H1 (cell line): ENCODE measurements around the gene ADGRF1. TPM values are rescaled to one million over a fixed set of nuclear protein-coding genes. Genes with fewer than 3 reads are reported as not detected.

Experiments
- CTCF ChIA-PET: fragments of 300-600 bp; sonication (Branson Sonifier 250); formaldehyde crosslinking; loops from one replicate; lab custom pipeline; 2021; ENCODE audit not compliant: partially characterized antibody; lab: Charles Lee
- POLR2A ChIA-PET: fragments of 300-600 bp; sonication (Branson Sonifier 250); formaldehyde crosslinking; loops from one replicate; lab custom pipeline; 2021; ENCODE audit warnings: inconsistent platforms; ENCODE audit not compliant: partially characterized antibody; lab: Charles Lee
- DNase-seq, 2 experiments: peaks; one replicate each; pipeline versions ENCODE4 v3.0.0 to v3.0.0-alpha.2; 2010 to 2022; ENCODE audit warnings: low spot score in 2 of 2, low read depth in 1 of 2, mixed read lengths in 1 of 2
- FAIRE-seq: peaks from 2 replicates; lab custom pipeline; 2011; peaks lifted over from hg19 to GRCh38; lab: Jason Lieb, UNC
- H2AFZ ChIP-seq: 2 replicates; pipeline ENCODE4 v1.8.1; 2012; ENCODE audit warnings: low read length, inconsistent platforms
- H2AK5ac ChIP-seq: 2 replicates; pipeline ENCODE4 v1.6.1; 2013; ENCODE audit warnings: low read depth, low read length
- H2BK120ac ChIP-seq: replicated peaks from 2 replicates; pipeline ENCODE3; 2013; ENCODE audit warnings: low read depth, low read length, inconsistent platforms
- H2BK12ac ChIP-seq: 2 replicates; pipeline ENCODE4 v1.6.1; 2013; ENCODE audit warnings: low read depth, low read length
- H2BK15ac ChIP-seq: 2 replicates; pipeline ENCODE4 v1.6.1; 2013; ENCODE audit warnings: low read length
- H2BK20ac ChIP-seq: 2 replicates; pipeline ENCODE4 v1.6.1; 2013; ENCODE audit warnings: low read length
- H2BK5ac ChIP-seq: 2 replicates; pipeline ENCODE4 v1.6.1; 2013; ENCODE audit warnings: low read depth, low read length
- H3K14ac ChIP-seq: 2 replicates; pipeline ENCODE4 v1.6.1; 2013; ENCODE audit warnings: inconsistent platforms; ENCODE audit not compliant: insufficient read length
- H3K18ac ChIP-seq: 2 replicates; pipeline ENCODE4 v1.6.1; 2013; ENCODE audit warnings: low read length; ENCODE audit errors: extremely low read depth
- H3K23ac ChIP-seq: 2 replicates; pipeline ENCODE4 v1.6.1; 2013; ENCODE audit warnings: inconsistent platforms; ENCODE audit not compliant: insufficient read length
- H3K23me2 ChIP-seq: 2 replicates; pipeline ENCODE4 v1.6.1; 2013; ENCODE audit warnings: low read depth, low read length
- H3K27ac ChIP-seq: 2 replicates; pipeline ENCODE4 v1.6.1; 2011; ENCODE audit warnings: low read depth, low read length, inconsistent platforms
- H3K27me3 ChIP-seq, 4 experiments: replicated peaks in 1 of 4; 1 replicate in 1 of 4; 2 replicates in 3 of 4; pipeline versions ENCODE4 v1.6.1 to v1.8.1; 2011 to 2013; ENCODE audit warnings: low read length in 3 of 4, mild to moderate bottlenecking in 3 of 4, inconsistent platforms in 2 of 4, mixed read lengths in 2 of 4, moderate library complexity in 1 of 4; ENCODE audit not compliant: control insufficient read depth in 3 of 4, insufficient read depth in 3 of 4; ENCODE audit errors: extremely low read depth in 1 of 4
- H3K36me3 ChIP-seq, 4 experiments: 2 replicates each; pipeline versions ENCODE4 v1.6.1 to v1.8.1; 2011 to 2013; ENCODE audit warnings: mild to moderate bottlenecking in 4 of 4, low read length in 3 of 4, moderate library complexity in 2 of 4, control low read depth in 1 of 4, inconsistent platforms in 1 of 4; ENCODE audit not compliant: insufficient read depth in 4 of 4, control insufficient read depth in 2 of 4
- H3K4ac ChIP-seq: replicated peaks from 2 replicates; pipeline ENCODE3; 2013; ENCODE audit warnings: low read length, low read depth, mixed read lengths, inconsistent platforms; ENCODE audit not compliant: insufficient read length
- H3K4me1 ChIP-seq, 4 experiments: replicated peaks in 1 of 4; 1 replicate in 1 of 4; 2 replicates in 3 of 4; pipeline versions ENCODE4 v1.6.1 to v1.8.1; 2011 to 2013; ENCODE audit warnings: low read length in 3 of 4, inconsistent platforms in 2 of 4, mixed read lengths in 1 of 4; ENCODE audit not compliant: insufficient read depth in 4 of 4, control insufficient read depth in 3 of 4
- H3K4me2 ChIP-seq, 2 experiments: 2 replicates each; pipeline versions ENCODE4 v1.6.1 to v1.8.1; 2011 to 2013; ENCODE audit warnings: low read depth in 2 of 2, low read length in 2 of 2, control low read depth in 1 of 2, inconsistent platforms in 1 of 2, mild to moderate bottlenecking in 1 of 2; ENCODE audit not compliant: insufficient read depth in 1 of 2
- H3K4me3 ChIP-seq, 4 experiments: fragments of 200-600, 300-600 bp in 1 of 4; sonication (generic), shearing (Covaris generic), sonication (Bioruptor Twin) in 1 of 4; 2 replicates each; pipeline versions ENCODE4 v1.5.1 to v1.8.1; 2011 to 2016; ENCODE audit warnings: low read length in 4 of 4, low read depth in 3 of 4, control low read depth in 2 of 4, inconsistent platforms in 2 of 4, mild to moderate bottlenecking in 2 of 4, mixed read lengths in 1 of 4, moderate library complexity in 1 of 4; ENCODE audit not compliant: insufficient read depth in 2 of 4; ENCODE audit errors: extremely low read depth in 1 of 4
- H3K56ac ChIP-seq: replicated peaks from 2 replicates; pipeline ENCODE3; 2013; ENCODE audit warnings: low read depth, mild to moderate bottlenecking, mixed read lengths, low read length, inconsistent platforms; ENCODE audit not compliant: insufficient read length
- H3K79me1 ChIP-seq: 2 replicates; pipeline ENCODE4 v1.6.1; 2013; ENCODE audit warnings: low read depth, low read length, control low read depth
- H3K79me2 ChIP-seq, 2 experiments: 2 replicates each; pipeline versions ENCODE4 v1.6.1 to v1.8.1; 2012 to 2013; ENCODE audit warnings: low read length in 2 of 2, mild to moderate bottlenecking in 2 of 2, inconsistent platforms in 1 of 2; ENCODE audit not compliant: insufficient read depth in 2 of 2, control insufficient read depth in 1 of 2
- H3K9ac ChIP-seq, 4 experiments: replicated peaks in 1 of 4; 1 replicate in 1 of 4; 2 replicates in 3 of 4; pipeline versions ENCODE4 v1.6.1 to v1.8.1; 2011 to 2013; ENCODE audit warnings: low read depth in 3 of 4, low read length in 3 of 4, control low read depth in 2 of 4, mild to moderate bottlenecking in 2 of 4, moderate library complexity in 2 of 4, inconsistent platforms in 1 of 4; ENCODE audit errors: extremely low read depth in 1 of 4
- H3K9me3 ChIP-seq, 2 experiments: 2 replicates each; pipeline versions ENCODE4 v1.6.1 to v1.8.1; 2012 to 2013; ENCODE audit warnings: mild to moderate bottlenecking in 2 of 2, moderate library complexity in 2 of 2, control low read depth in 1 of 2, inconsistent platforms in 1 of 2, low read depth in 1 of 2, low read length in 1 of 2, mixed read lengths in 1 of 2; ENCODE audit not compliant: insufficient read depth in 2 of 2
- H4K20me1 ChIP-seq, 2 experiments: replicated peaks in 1 of 2; 2 replicates each; pipeline versions ENCODE3 to v1.8.1; 2011 to 2013; ENCODE audit warnings: inconsistent platforms in 2 of 2, low read length in 2 of 2, mild to moderate bottlenecking in 1 of 2; ENCODE audit not compliant: insufficient read depth in 2 of 2, control insufficient read depth in 1 of 2
- H4K5ac ChIP-seq: 2 replicates; pipeline ENCODE4 v1.6.1; 2013; ENCODE audit warnings: low read length, low read depth, mixed read lengths, inconsistent platforms; ENCODE audit not compliant: insufficient read length
- H4K8ac ChIP-seq: 2 replicates; pipeline ENCODE4 v1.8.0; 2013; ENCODE audit warnings: mild to moderate bottlenecking, moderate library complexity, low read length, inconsistent platforms; ENCODE audit not compliant: insufficient read depth; ENCODE audit errors: extremely low read depth
- H4K91ac ChIP-seq: replicated peaks from 2 replicates; pipeline ENCODE3; 2013; ENCODE audit warnings: low read length, mixed read lengths, inconsistent platforms; ENCODE audit not compliant: insufficient read length
- BRCA1 ChIP-seq: IDR thresholded peaks from 2 replicates; pipeline ENCODE4 v1.6.1; 2012; ENCODE audit warnings: low read depth, low read length, improper control_type of control experiment
- CBX8 ChIP-seq: fragments of 300-800, 300-1000 bp; sonication (generic); IDR thresholded peaks from 2 replicates; pipeline ENCODE4 v1.7.1; 2016; ENCODE audit warnings: low read depth, low read length, borderline replicate concordance
- NANOG ChIP-seq: IDR thresholded peaks from 2 replicates; pipeline ENCODE4 v1.6.1; 2011; ENCODE audit warnings: low read length, low read depth, mild to moderate bottlenecking, inconsistent platforms; ENCODE audit not compliant: insufficient read depth, poor library complexity, severe bottlenecking
- NRF1 ChIP-seq: IDR thresholded peaks from 2 replicates; pipeline ENCODE4 v1.6.1; 2011; ENCODE audit warnings: mild to moderate bottlenecking, low read depth, low read length, improper control_type of control experiment
- PHF8 ChIP-seq: fragments of 200-600 bp; sonication (generic); conservative IDR thresholded peaks from 2 replicates; pipeline ENCODE4 v1.7.1; 2012; ENCODE audit warnings: low read depth, mild to moderate bottlenecking, inconsistent platforms, low read length, moderate library complexity
- WGBS, 2 experiments: shearing (Covaris generic) in 1 of 2; methylation state at CpG; one replicate each; pipeline versions ENCODE4 v1.1.6 to v1.1.7; 2013 to 2015; ENCODE audit warnings: low lambda C conversion rate in 2 of 2, mixed read lengths in 2 of 2, inconsistent platforms in 1 of 2, low coverage in 1 of 2, missing lambda C conversion rate in 1 of 2; ENCODE audit not compliant: insufficient replicate concordance in 2 of 2, insufficient coverage in 1 of 2, insufficient read length in 1 of 2; ENCODE audit errors: extremely low coverage in 1 of 2, missing lambda C conversion rate in 1 of 2; 5-methylcytosine and 5-hydroxymethylcytosine counted together
- long read RNA-seq, 2 experiments: library from RNA in 1 of 2; library from capped mRNA in 1 of 2; stranded (forward); transcript quantifications; one replicate each; pipeline ENCODE4 v2.0.0, GENCODE V29; 2021; ENCODE audit warnings: inconsistent platforms in 1 of 2
- polyA minus RNA-seq, 3 experiments: library from RNA; depleted of rRNA, polyadenylated mRNA; stranded (reverse); fragments of >200 nt; gene quantifications; 1 replicate in 2 of 3; 2 replicates in 1 of 3; pipeline ENCODE4 v1.2.3, GENCODE V29; 2011
- polyA plus RNA-seq, 7 experiments: library from polyadenylated mRNA; depleted of rRNA in 3 of 7; stranded (reverse) in 5 of 7; unstranded in 2 of 7; fragments of >200 nt in 5 of 7; fragments of 200-250 nt in 2 of 7; gene quantifications; 1 replicate in 5 of 7; 2 replicates in 1 of 7; 4 replicates in 1 of 7; pipeline versions ENCODE4 v1.2.1 to v1.2.3, GENCODE V29; 2011 to 2013; ENCODE audit warnings: missing spikeins in 2 of 7, mixed read lengths in 2 of 7
- total RNA-seq: library from RNA; stranded (reverse); fragmentation: NEBNext Ultra II Directional; extraction: Animal tissue kit (Norgen Biotek cat#: 25700); gene quantifications from 2 replicates; pipeline ENCODE4 v1.2.1, GENCODE V29; 2021

ADGRF1 gene
- total RNA-seq (not detected in 2 replicates), polyA plus RNA-seq (2011; rRNA removed) (not detected in 2 replicates), polyA minus RNA-seq (2011; rRNA and poly(A)+ RNA removed) (0.06 TPM in 1 of 2 replicates, not detected in the other)
- not detected for polyA plus RNA-seq (2011; cell fraction: cytosol; rRNA removed)
- polyA plus RNA-seq (2011; cell fraction: nucleus; rRNA removed): not detected
- not detected in 4 replicates for polyA plus RNA-seq (2012, experiment 1 of 2)
- polyA plus RNA-seq (2012, experiment 2 of 2): not detected
- not detected for polyA plus RNA-seq (2013, experiment 1 of 2)
- polyA plus RNA-seq (2013, experiment 2 of 2): not detected
- not detected for polyA minus RNA-seq (2011; cell fraction: cytosol; rRNA and poly(A)+ RNA removed)
- not detected for polyA minus RNA-seq (2011; cell fraction: nucleus; rRNA and poly(A)+ RNA removed)
- long read RNA-seq, experiment 1: 0 reads
- long read RNA-seq, experiment 2: 0 reads

DNA sequence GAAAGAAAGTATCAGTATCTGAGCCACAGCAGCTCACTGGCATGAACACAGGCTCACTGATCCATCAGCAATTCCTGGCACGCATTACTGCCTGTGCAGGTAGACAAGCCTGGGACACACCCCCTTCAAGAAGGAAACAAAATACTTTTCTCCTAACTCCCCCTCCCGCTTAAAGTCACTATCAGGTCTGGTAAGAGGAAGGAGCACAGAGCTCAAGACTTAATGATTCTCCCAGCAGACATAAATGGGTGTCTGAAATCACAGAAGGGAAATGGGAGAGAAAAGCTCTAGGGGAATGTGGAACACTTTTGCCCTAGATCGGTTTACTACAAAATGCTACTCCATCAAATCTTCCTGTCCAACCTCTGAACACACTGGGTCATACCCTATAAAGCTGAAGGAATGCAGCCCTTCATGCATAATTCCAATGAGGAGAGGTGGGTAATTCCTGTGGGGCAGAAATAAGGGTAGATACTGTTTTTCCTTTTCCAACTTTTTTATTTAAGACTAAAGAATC lies at the start of gene ADGRF1:
Gene ADGRF1, minus strand, starts transcription at position 58 of the 517 bp plus-strand sequence. CDS start 13,271 bp downstream, outside the sequence.
- Histone ChIP-seq H4K8ac (no peak within 1 kb of the TSS), H3K23me2 (no peaks in the 10 kb centered on the region; the same call in 1 of the 2 replicates), H3K27me3 (no peaks in the 10 kb centered on the region), H3K23ac (no peak within 1 kb of the TSS), H2AFZ (no peak within 1 kb of the TSS), H4K5ac (no peak within 1 kb of the TSS), H3K18ac (no peak within 1 kb of the TSS), H3K4ac (no peak within 1 kb of the TSS), H3K4me3 (no peak within 1 kb of the TSS), H3K14ac (no peak within 1 kb of the TSS), H2BK20ac (no peak within 1 kb of the TSS), H3K36me3 (no peaks in the 10 kb centered on the region), H2BK12ac (no peak within 1 kb of the TSS), H3K79me1 (no peaks in the 10 kb centered on the region), H3K9me3 (no peaks in the 10 kb centered on the region), H3K4me2 (no peak within 1 kb of the TSS), H3K9ac (no peak within 1 kb of the TSS), H3K4me1 (peaks cover 0 to 3% (median 0%) of the 10 kb centered on the region in 4 experiments; a peak in 1 of 7 replicates), H3K27ac (no peak within 1 kb of the TSS), H4K91ac (no peak within 1 kb of the TSS), H2BK15ac (no peak within 1 kb of the TSS), H4K20me1 (no peaks in the 10 kb centered on the region), H2AK5ac (no peak within 1 kb of the TSS), H3K79me2 (no peaks in the 10 kb centered on the region), H3K56ac (no peak within 1 kb of the TSS), H2BK5ac (no peak within 1 kb of the TSS), H2BK120ac (no peak within 1 kb of the TSS)
- POLR2A ChIA-PET: interaction anchor here (1.0 kb wide), 1 partner anchor 26 kb away, joined by 3 read pairs; no protein-coding TSS in a partner anchor
- FAIRE-seq: no peak
- DNase-seq: no peak
- CTCF ChIA-PET: interaction anchor here (0.5 to 2.3 kb wide), 5 partner anchors 9 to 205 kb away, joined by 5 to 9 read pairs (median 5); no protein-coding TSS in a partner anchor
- 76% methylated on average over 3 of the region's 3 CpGs; no CpG with 5 or more reads in 1 of the 2 experiments for WGBS, 2 experiments
- TF ChIP-seq PHF8: no peak
- no peak for TF ChIP-seq CBX8
- TF ChIP-seq BRCA1: no peak
- no peak for TF ChIP-seq NANOG
- TF ChIP-seq NRF1: no peak
